Nephron progenitor cell (in vitro differentiated cells): ENCODE measurements around the gene BGLAP.
A peak's percentile ranks its signal among the peaks of the same experiment; 100 is the strongest.

Experiments
- DNase-seq: peaks from one replicate; pipeline ENCODE4 v3.0.0; 2021
- H3K27ac Mint-ChIP-seq: 2 replicates; pipeline ENCODE4 v1.8.0; 2021; ENCODE audit warnings: mild to moderate bottlenecking, moderate library complexity, mixed read lengths
- H3K27me3 Mint-ChIP-seq: 2 replicates; pipeline ENCODE4 v1.8.0; 2021; ENCODE audit warnings: mild to moderate bottlenecking, low read depth, mixed read lengths; ENCODE audit not compliant: poor library complexity
- H3K36me3 Mint-ChIP-seq: 2 replicates; pipeline ENCODE4 v1.8.0; 2021; ENCODE audit warnings: low read depth, mixed read lengths
- H3K4me1 Mint-ChIP-seq: 2 replicates; pipeline ENCODE4 v1.8.0; 2021; ENCODE audit warnings: mixed read lengths
- H3K4me3 Mint-ChIP-seq: 2 replicates; pipeline ENCODE4 v1.8.0; 2021; ENCODE audit warnings: mild to moderate bottlenecking, moderate library complexity, mixed read lengths
- H3K9me3 Mint-ChIP-seq: 2 replicates; pipeline ENCODE4 v1.8.0; 2021; ENCODE audit warnings: mild to moderate bottlenecking, moderate library complexity, mixed read lengths
- CTCF ChIP-seq: fragments of 200-600 bp; sonication (generic); IDR thresholded peaks from 2 replicates; pipeline ENCODE4 v1.5.0; 2021; ENCODE audit warnings: antibody characterized with exemption

The BGLAP gene

GRCh38 chr1:156246241-156246780 is 4.3 kb downstream of the BGLAP start:
- TF ChIP-seq CTCF: no peak
- DNase-seq: no peak
- no peak overlapping the region for H3K4me3 Mint-ChIP-seq
- peak overlapping the region; percentile 75 for H3K27ac Mint-ChIP-seq
- H3K4me1 Mint-ChIP-seq: peaks cover 30% of the 10 kb centered on the region
- H3K36me3 Mint-ChIP-seq: peaks cover 6% of the 10 kb centered on the region
- H3K27me3 Mint-ChIP-seq: peaks cover 3% of the 10 kb centered on the region
- H3K9me3 Mint-ChIP-seq: no peaks in the 10 kb centered on the region

DNA sequence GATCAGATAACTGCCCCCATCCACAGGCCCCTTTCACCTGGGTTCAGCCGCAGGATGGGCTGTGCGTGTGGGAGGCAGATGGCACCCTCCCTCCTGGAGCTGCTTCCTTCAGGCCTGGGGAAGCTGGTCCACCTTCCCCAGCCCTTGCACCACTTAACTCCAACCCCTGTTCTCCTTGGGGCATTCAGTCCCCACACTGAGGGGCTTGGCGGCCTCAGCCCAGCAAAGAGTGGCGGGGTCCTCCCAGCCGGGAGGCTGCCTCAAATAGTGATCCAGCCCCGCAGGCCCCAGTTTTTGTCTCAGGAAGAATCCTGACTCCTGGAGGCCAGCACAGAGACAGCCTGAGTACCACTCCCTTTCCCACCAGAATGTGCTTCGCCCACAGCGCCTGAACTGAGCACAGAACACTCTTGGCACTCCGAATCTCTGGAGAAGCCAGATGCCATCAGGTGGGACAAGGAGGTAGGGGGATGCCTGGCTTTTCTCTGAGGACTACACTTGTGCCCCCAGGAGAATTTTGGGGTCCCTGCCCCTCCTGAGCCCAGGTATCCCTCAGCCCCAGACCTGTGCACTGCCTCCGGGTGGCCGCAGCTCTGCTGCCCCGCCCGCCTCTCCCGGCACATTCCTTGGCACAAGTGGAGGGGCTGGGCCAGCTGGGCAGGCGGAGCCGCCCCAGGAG is 4.9 kb downstream of the BGLAP start:
- Mint-ChIP-seq H3K27me3 (peaks cover 3% of the 10 kb centered on the region), H3K4me1 (peaks cover 30% of the 10 kb centered on the region), H3K9me3 (no peaks in the 10 kb centered on the region), H3K36me3 (peaks cover 6% of the 10 kb centered on the region), H3K4me3 (no peak overlapping the region), H3K27ac (peak overlapping the region; percentile 66)
- DNase-seq: no peak
- TF ChIP-seq CTCF: no peak

- Mint-ChIP-seq H3K4me3 (no peak within 1 kb of the TSS), H3K9me3 (no peaks in the 10 kb centered on the region), H3K4me1 (peaks cover 30% of the 10 kb centered on the region), H3K27ac (peak within 1 kb of the TSS; percentile 96), H3K27me3 (peaks cover 3% of the 10 kb centered on the region), H3K36me3 (peaks cover 13% of the 10 kb centered on the region)
- DNase-seq: no peak
- no peak for TF ChIP-seq CTCF
Observed at GRCh38 chr1:156247460-156248322, 5.7 kb downstream of the BGLAP start, which contains the start of gene PAQR6. Gene PAQR6, minus strand, starts transcription at chr1:156248056. Its CDS starts 1,325 bp downstream, at chr1:156246731.

- H3K27ac Mint-ChIP-seq: peak overlapping the region; percentile 96
- peaks cover 30% of the 10 kb centered on the region for H3K4me1 Mint-ChIP-seq
- DNase-seq: no peak
- H3K36me3 Mint-ChIP-seq: peaks cover 19% of the 10 kb centered on the region
- H3K9me3 Mint-ChIP-seq: no peaks in the 10 kb centered on the region
- H3K4me3 Mint-ChIP-seq: no peak overlapping the region
- no peak for TF ChIP-seq CTCF
- H3K27me3 Mint-ChIP-seq: peaks cover 3% of the 10 kb centered on the region
Observed at GRCh38 chr1:156248323-156248683, 6.3 kb downstream of the BGLAP start.

DNA sequence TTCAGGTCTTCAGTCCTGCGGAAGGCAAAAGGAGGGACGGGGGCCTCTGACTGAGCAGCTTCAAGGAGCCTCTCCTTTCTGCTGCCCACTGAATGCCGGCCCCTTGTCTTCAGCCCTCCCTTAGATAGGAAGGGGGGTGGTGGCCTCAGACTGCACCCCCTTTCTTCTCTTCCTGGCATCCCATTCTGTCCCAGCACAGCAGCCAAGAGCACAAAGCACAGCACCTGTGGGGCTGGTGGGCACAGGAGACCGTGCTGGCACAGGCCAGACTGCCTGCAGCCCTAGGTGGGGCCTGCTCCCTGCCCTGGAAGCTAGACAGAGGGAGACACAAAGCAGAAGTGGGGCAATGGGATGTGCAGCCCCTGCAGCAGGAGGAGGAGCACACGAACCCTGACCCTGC is 7.6 kb downstream of the BGLAP start:
- no peak for DNase-seq
- no peaks in the 10 kb centered on the region for H3K9me3 Mint-ChIP-seq
- H3K27ac Mint-ChIP-seq: no peak overlapping the region
- H3K4me3 Mint-ChIP-seq: no peak overlapping the region
- peaks cover 27% of the 10 kb centered on the region for H3K36me3 Mint-ChIP-seq
- H3K4me1 Mint-ChIP-seq: peaks cover 30% of the 10 kb centered on the region
- no peak for TF ChIP-seq CTCF
- peaks cover 3% of the 10 kb centered on the region for H3K27me3 Mint-ChIP-seq
